ENCODE results near the gene COL4A4. TPM values are rescaled to one million over a fixed set of nuclear protein-coding genes. Genes with fewer than 3 reads are reported as not detected.

The COL4A4 gene
- 0.17 and 0.51 TPM in 2 replicates for total RNA-seq
- polyA plus RNA-seq, result 0.07 and 0.76 TPM in 2 replicates
- 0.06 and 0.57 TPM in 2 replicates for polyA plus RNA-seq (2012)
- 0.11 and 0.71 TPM in 2 replicates for polyA minus RNA-seq (ENCODE audit: low replicate concordance)

DNA sequence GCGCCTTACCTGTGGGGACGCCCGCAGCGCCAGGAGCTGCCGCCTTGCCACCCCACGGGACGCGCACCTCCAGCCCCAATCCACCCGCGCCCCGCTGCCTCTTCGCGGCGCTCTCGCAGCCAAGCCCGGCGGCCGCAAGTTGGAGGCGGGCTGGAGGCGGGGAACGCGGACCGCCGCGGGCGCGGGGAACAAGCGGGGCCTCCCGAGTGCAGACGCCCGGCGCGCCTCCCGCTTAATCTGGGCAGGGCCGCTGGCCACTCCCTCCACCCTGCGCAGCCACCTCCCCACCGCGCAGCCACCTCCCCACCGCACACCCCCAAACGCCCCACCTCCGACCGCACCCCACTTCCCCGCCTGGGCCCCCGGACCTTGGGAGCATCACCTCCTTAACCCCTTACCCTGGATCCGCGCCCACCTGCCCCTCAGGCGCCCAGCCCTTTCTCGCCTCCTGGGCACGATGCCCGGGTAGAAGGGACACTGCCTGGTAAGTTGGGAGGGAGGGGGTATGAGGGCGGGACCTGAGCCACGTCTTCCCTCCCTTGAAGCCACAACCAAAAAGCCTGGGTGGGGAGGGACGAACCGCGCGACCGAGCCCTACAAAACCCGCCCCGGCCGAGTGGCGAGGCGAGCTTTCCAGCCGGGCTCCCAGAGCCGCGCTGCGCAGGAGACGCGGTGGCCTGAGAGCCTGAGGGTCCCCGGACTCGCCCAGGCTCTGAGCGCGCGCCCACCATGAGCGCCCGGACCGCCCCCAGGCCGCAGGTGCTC, at the start of gene COL4A4, which contains the start of gene COL4A3:
TSS of gene COL4A4 (minus strand) at position 208 of the 765 bp plus-strand sequence. CDS start 16,722 bp downstream, outside the sequence.
TSS of gene COL4A3 (plus strand) at position 627 of the 765 bp plus-strand sequence. CDS start at position 730, 103 bp downstream.
- Histone ChIP-seq H3K4me2 (ENCODE audit: extremely low read depth, insufficient read depth, low read length) (peak within 1 kb of the TSS; percentile 68), H3K4me3 (replicated peaks in 1 of 4; ENCODE audit: control extremely low read depth in 1 of 4, insufficient read depth in 1 of 4, low read depth in 3 of 4, low read length in 4 of 4) (peak within 1 kb of the TSS; percentile 23 to 52 (median 34)), H3K9ac (ENCODE audit: insufficient read depth, low read length) (no peak within 1 kb of the TSS), H2AFZ (ENCODE audit: low read length) (no peak within 1 kb of the TSS), H3K27ac (ENCODE audit: insufficient read depth, low read length) (no peak within 1 kb of the TSS), H3K79me2 (ENCODE audit: control insufficient read depth, insufficient read depth, low read length) (no peaks in the 10 kb centered on the region), H3K27me3 (ENCODE audit: control insufficient read depth, insufficient read depth, low read length) (peaks cover 13% of the 10 kb centered on the region), H4K20me1 (ENCODE audit: control insufficient read depth, extremely low read depth, insufficient read depth, low read length) (no peaks in the 10 kb centered on the region), H3K36me3 (ENCODE audit: control insufficient read depth, insufficient read depth, low read length) (no peaks in the 10 kb centered on the region), H3K4me1 (ENCODE audit: control insufficient read depth, extremely low read depth, insufficient read depth, low read length) (no peaks in the 10 kb centered on the region), H3K9me3 (ENCODE audit: control insufficient read depth, insufficient read depth, low read depth, low read length) (no peaks in the 10 kb centered on the region)
- DNase-seq (ENCODE audit: low read depth in 2 of 2), result peak in 1 of 2 donors; percentile 14
- no peak for TF ChIP-seq EZH2 (IDR thresholded peaks at IDR 0.05; ENCODE audit: low read length, missing control alignments)
- TF ChIP-seq, protein P1, sequence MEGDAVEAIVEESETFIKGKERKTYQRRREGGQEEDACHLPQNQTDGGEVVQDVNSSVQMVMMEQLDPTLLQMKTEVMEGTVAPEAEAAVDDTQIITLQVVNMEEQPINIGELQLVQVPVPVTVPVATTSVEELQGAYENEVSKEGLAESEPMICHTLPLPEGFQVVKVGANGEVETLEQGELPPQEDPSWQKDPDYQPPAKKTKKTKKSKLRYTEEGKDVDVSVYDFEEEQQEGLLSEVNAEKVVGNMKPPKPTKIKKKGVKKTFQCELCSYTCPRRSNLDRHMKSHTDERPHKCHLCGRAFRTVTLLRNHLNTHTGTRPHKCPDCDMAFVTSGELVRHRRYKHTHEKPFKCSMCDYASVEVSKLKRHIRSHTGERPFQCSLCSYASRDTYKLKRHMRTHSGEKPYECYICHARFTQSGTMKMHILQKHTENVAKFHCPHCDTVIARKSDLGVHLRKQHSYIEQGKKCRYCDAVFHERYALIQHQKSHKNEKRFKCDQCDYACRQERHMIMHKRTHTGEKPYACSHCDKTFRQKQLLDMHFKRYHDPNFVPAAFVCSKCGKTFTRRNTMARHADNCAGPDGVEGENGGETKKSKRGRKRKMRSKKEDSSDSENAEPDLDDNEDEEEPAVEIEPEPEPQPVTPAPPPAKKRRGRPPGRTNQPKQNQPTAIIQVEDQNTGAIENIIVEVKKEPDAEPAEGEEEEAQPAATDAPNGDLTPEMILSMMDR (conservative IDR thresholded peaks at IDR 0.05 in 1 of 2, IDR thresholded peaks at IDR 0.05 in 1 of 2; ENCODE audit: low read depth in 1 of 2, low read length in 2 of 2), result no peak

DNA sequence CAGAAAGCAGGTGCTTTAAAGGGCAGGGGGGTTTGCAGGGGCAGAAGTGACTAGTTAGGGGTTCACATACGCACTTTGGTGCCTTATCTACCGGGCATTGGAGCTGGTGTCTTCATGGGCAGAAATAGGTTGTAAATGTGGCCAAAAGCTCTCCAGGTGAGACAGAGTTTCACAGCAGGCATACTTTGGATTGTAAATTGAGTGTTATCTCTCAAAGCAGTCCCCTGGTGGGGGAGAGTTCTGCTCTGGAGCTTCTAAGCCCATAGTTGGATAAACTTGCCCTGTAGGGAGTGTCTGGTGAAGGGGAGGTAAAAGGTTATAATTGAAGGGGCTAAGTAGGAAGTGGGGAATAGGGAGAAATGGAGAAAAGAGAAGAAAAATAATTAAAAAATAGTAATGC, 43.6 kb upstream of the COL4A4 start:
- TF ChIP-seq, protein P1 (conservative IDR thresholded peaks at IDR 0.05 in 1 of 2, IDR thresholded peaks at IDR 0.05 in 1 of 2; ENCODE audit: low read depth in 1 of 2, low read length in 2 of 2), result no peak
- TF ChIP-seq EZH2 (IDR thresholded peaks at IDR 0.05; ENCODE audit: low read length, missing control alignments), result no peak
- Histone ChIP-seq H3K27ac (ENCODE audit: insufficient read depth, low read length) (no peak overlapping the region), H3K4me3 (replicated peaks in 1 of 4; ENCODE audit: control extremely low read depth in 1 of 4, insufficient read depth in 1 of 4, low read depth in 3 of 4, low read length in 4 of 4) (no peak overlapping the region), H3K9me3 (ENCODE audit: control insufficient read depth, insufficient read depth, low read depth, low read length) (no peaks in the 10 kb centered on the region), H3K27me3 (ENCODE audit: control insufficient read depth, insufficient read depth, low read length) (no peaks in the 10 kb centered on the region), H3K79me2 (ENCODE audit: control insufficient read depth, insufficient read depth, low read length) (no peaks in the 10 kb centered on the region), H2AFZ (ENCODE audit: low read length) (no peak overlapping the region), H3K36me3 (ENCODE audit: control insufficient read depth, insufficient read depth, low read length) (no peaks in the 10 kb centered on the region), H3K4me2 (ENCODE audit: extremely low read depth, insufficient read depth, low read length) (no peak overlapping the region), H3K9ac (ENCODE audit: insufficient read depth, low read length) (no peak overlapping the region), H4K20me1 (ENCODE audit: control insufficient read depth, extremely low read depth, insufficient read depth, low read length) (no peaks in the 10 kb centered on the region), H3K4me1 (ENCODE audit: control insufficient read depth, extremely low read depth, insufficient read depth, low read length) (no peaks in the 10 kb centered on the region)
- no peak for DNase-seq (ENCODE audit: low read depth in 2 of 2)

DNA sequence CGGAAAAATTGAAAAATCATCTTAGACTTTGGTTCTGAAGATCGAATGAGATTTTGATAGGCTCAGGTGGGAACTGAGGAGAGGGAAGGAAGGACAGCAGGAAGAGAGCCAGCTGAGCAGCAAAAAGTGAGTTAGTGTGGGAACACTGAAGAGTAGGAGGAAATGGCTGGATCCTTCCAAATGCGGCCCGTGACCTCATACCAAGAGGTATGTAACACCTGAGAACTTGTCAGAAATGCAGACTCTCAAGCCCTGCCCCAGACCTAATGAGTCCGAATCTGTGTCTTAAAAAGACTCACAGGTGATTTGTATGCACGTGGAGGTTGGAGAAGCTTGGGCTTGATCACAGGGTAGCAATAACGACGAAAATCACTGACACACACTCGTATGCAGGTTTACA, 42.4 kb upstream of the COL4A4 start:
- TF ChIP-seq, protein P1 (conservative IDR thresholded peaks at IDR 0.05 in 1 of 2, IDR thresholded peaks at IDR 0.05 in 1 of 2; ENCODE audit: low read depth in 1 of 2, low read length in 2 of 2), result no peak
- TF ChIP-seq EZH2 (IDR thresholded peaks at IDR 0.05; ENCODE audit: low read length, missing control alignments), result no peak
- Histone ChIP-seq H3K4me3 (replicated peaks in 1 of 4; ENCODE audit: control extremely low read depth in 1 of 4, insufficient read depth in 1 of 4, low read depth in 3 of 4, low read length in 4 of 4) (no peak overlapping the region), H3K27ac (ENCODE audit: insufficient read depth, low read length) (no peak overlapping the region), H3K9me3 (ENCODE audit: control insufficient read depth, insufficient read depth, low read depth, low read length) (no peaks in the 10 kb centered on the region), H2AFZ (ENCODE audit: low read length) (no peak overlapping the region), H4K20me1 (ENCODE audit: control insufficient read depth, extremely low read depth, insufficient read depth, low read length) (no peaks in the 10 kb centered on the region), H3K4me2 (ENCODE audit: extremely low read depth, insufficient read depth, low read length) (no peak overlapping the region), H3K27me3 (ENCODE audit: control insufficient read depth, insufficient read depth, low read length) (no peaks in the 10 kb centered on the region), H3K79me2 (ENCODE audit: control insufficient read depth, insufficient read depth, low read length) (no peaks in the 10 kb centered on the region), H3K9ac (ENCODE audit: insufficient read depth, low read length) (no peak overlapping the region), H3K4me1 (ENCODE audit: control insufficient read depth, extremely low read depth, insufficient read depth, low read length) (no peaks in the 10 kb centered on the region), H3K36me3 (ENCODE audit: control insufficient read depth, insufficient read depth, low read length) (no peaks in the 10 kb centered on the region)
- no peak for DNase-seq (ENCODE audit: low read depth in 2 of 2)
